ENCODE data around the gene ZNF512B.

The ZNF512B gene

DNA sequence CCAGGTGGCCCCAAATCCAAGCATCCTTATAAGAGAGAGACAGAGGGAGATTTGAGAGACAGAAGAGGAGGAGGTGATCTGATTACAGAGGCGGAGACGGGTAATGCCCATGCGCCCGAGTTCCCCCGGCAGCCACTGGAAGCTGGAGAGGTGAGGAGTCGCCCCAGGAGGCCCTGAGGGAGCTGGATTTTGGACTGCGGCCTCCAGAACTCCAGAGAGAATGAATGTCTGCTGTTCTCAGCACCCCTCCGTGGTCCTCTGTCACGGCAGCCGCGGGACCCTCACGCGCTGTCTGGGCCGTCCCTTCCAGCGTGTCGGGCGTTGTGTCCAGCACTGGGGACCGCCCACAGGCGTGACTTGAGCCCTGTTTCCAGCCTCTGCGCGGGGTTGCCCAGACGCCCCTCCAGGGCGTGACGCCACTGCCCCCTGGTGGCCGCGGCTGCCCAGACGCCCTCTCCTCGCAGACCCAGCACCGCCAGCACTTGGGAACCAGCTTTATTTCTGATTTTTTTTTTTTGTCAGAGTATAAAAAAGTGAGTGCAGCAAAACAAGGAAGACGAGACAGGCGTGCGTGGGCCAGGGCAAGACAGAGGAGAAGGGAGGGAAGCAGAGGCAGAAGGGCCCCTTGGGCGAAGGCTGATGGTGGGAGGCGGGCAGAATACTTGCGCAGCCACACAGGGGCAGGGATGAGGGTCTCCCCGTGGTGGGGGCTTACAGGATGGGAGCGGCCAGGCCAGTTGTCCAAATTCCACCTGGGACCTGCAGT, 4.1 kb upstream of the ZNF512B start (continued):
- no peak for TF ChIP-seq ZNF292 (tag by site-specific recombination; IDR thresholded peaks at IDR 0.05; ENCODE audit: borderline replicate concordance, low read depth)
- 0 out of 2 replicates have a peak, but pooled peaks have one; percentile 19 for TF ChIP-seq ZBTB17 (tag by site-specific recombination; IDR thresholded peaks at IDR 0.05)
- TF ChIP-seq ZNF175 (tag by site-specific recombination; IDR thresholded peaks at IDR 0.05), result no peak
- TF ChIP-seq, protein P1, sequence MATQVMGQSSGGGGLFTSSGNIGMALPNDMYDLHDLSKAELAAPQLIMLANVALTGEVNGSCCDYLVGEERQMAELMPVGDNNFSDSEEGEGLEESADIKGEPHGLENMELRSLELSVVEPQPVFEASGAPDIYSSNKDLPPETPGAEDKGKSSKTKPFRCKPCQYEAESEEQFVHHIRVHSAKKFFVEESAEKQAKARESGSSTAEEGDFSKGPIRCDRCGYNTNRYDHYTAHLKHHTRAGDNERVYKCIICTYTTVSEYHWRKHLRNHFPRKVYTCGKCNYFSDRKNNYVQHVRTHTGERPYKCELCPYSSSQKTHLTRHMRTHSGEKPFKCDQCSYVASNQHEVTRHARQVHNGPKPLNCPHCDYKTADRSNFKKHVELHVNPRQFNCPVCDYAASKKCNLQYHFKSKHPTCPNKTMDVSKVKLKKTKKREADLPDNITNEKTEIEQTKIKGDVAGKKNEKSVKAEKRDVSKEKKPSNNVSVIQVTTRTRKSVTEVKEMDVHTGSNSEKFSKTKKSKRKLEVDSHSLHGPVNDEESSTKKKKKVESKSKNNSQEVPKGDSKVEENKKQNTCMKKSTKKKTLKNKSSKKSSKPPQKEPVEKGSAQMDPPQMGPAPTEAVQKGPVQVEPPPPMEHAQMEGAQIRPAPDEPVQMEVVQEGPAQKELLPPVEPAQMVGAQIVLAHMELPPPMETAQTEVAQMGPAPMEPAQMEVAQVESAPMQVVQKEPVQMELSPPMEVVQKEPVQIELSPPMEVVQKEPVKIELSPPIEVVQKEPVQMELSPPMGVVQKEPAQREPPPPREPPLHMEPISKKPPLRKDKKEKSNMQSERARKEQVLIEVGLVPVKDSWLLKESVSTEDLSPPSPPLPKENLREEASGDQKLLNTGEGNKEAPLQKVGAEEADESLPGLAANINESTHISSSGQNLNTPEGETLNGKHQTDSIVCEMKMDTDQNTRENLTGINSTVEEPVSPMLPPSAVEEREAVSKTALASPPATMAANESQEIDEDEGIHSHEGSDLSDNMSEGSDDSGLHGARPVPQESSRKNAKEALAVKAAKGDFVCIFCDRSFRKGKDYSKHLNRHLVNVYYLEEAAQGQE (tag by site-specific recombination; IDR thresholded peaks at IDR 0.05), result peak; percentile 71
- TF ChIP-seq ZNF341 (tag by site-specific recombination; IDR thresholded peaks at IDR 0.05; ENCODE audit: low read depth), result peak; percentile 39
- TF ChIP-seq, protein P2, sequence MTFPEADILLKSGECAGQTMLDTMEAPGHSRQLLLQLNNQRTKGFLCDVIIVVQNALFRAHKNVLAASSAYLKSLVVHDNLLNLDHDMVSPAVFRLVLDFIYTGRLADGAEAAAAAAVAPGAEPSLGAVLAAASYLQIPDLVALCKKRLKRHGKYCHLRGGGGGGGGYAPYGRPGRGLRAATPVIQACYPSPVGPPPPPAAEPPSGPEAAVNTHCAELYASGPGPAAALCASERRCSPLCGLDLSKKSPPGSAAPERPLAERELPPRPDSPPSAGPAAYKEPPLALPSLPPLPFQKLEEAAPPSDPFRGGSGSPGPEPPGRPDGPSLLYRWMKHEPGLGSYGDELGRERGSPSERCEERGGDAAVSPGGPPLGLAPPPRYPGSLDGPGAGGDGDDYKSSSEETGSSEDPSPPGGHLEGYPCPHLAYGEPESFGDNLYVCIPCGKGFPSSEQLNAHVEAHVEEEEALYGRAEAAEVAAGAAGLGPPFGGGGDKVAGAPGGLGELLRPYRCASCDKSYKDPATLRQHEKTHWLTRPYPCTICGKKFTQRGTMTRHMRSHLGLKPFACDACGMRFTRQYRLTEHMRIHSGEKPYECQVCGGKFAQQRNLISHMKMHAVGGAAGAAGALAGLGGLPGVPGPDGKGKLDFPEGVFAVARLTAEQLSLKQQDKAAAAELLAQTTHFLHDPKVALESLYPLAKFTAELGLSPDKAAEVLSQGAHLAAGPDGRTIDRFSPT (tag by site-specific recombination; IDR thresholded peaks at IDR 0.05), result peak; percentile 83
- peak; percentile 67 for TF ChIP-seq SP3 (tag by site-specific recombination; IDR thresholded peaks at IDR 0.05)
- peak; percentile 53; the same call in 1 of the 2 replicates for TF ChIP-seq ZNF2 (tag by site-specific recombination; IDR thresholded peaks at IDR 0.05)
- TF ChIP-seq ZNF777 (tag by site-specific recombination; IDR thresholded peaks at IDR 0.05; ENCODE audit: borderline replicate concordance), result no peak
- peak; percentile 34; the same call in 1 of the 2 replicates for TF ChIP-seq ZNF24 (tag by site-specific recombination; IDR thresholded peaks at IDR 0.05)
- 0 out of 2 replicates have a peak, but pooled peaks have one; percentile 64 for TF ChIP-seq KLF7 (tag by site-specific recombination; IDR thresholded peaks at IDR 0.05; ENCODE audit: borderline replicate concordance)
- 0 out of 2 replicates have a peak, but pooled peaks have one; percentile 33 for TF ChIP-seq ZNF629 (tag by site-specific recombination; IDR thresholded peaks at IDR 0.05)
- peak; percentile 65; the same call in 1 of the 2 replicates for TF ChIP-seq GLIS1 (tag by site-specific recombination; IDR thresholded peaks at IDR 0.05)
- peak; percentile 71 for TF ChIP-seq SP7 (tag by site-specific recombination; IDR thresholded peaks at IDR 0.05)
- TF ChIP-seq KLF1 (tag by site-specific recombination; IDR thresholded peaks at IDR 0.05), result peak; percentile 82
- peak; percentile 61 for TF ChIP-seq EGR2 (tag by site-specific recombination; IDR thresholded peaks at IDR 0.05; ENCODE audit: low read depth)
- TF ChIP-seq ZNF140 (tag by site-specific recombination; IDR thresholded peaks at IDR 0.05), result no peak
- peak; percentile 64 for TF ChIP-seq ZFHX2 (tag by site-specific recombination; conservative IDR thresholded peaks at IDR 0.05)
- peak; percentile 69 for TF ChIP-seq KLF8 (tag by site-specific recombination; IDR thresholded peaks at IDR 0.05)
- peak; percentile 54; the same call in 1 of the 2 replicates for TF ChIP-seq ZFP69B (tag by site-specific recombination; IDR thresholded peaks at IDR 0.05)
- no peak for TF ChIP-seq ZBTB48 (tag by site-specific recombination; IDR thresholded peaks at IDR 0.05)
- TF ChIP-seq ZSCAN30 (tag by site-specific recombination; IDR thresholded peaks at IDR 0.05), result 0 out of 2 replicates have a peak, but pooled peaks have one; percentile 54
- peak; percentile 64; the same call in 1 of the 2 replicates for TF ChIP-seq ZBTB7A (tag by site-specific recombination; IDR thresholded peaks at IDR 0.05; ENCODE audit: low read depth)
- no peak for TF ChIP-seq ZNF19 (tag by site-specific recombination; IDR thresholded peaks at IDR 0.05; ENCODE audit: low read depth)
- TF ChIP-seq, protein P3, sequence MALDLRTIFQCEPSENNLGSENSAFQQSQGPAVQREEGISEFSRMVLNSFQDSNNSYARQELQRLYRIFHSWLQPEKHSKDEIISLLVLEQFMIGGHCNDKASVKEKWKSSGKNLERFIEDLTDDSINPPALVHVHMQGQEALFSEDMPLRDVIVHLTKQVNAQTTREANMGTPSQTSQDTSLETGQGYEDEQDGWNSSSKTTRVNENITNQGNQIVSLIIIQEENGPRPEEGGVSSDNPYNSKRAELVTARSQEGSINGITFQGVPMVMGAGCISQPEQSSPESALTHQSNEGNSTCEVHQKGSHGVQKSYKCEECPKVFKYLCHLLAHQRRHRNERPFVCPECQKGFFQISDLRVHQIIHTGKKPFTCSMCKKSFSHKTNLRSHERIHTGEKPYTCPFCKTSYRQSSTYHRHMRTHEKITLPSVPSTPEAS (tag by site-specific recombination; IDR thresholded peaks at IDR 0.05), result no peak
- no peak for TF ChIP-seq ZNF214 (tag by site-specific recombination; IDR thresholded peaks at IDR 0.05; ENCODE audit: borderline replicate concordance)
- peak; percentile 83 for TF ChIP-seq ZNF654 (tag by site-specific recombination; IDR thresholded peaks at IDR 0.05; ENCODE audit: low read depth)
- TF ChIP-seq, protein P4, sequence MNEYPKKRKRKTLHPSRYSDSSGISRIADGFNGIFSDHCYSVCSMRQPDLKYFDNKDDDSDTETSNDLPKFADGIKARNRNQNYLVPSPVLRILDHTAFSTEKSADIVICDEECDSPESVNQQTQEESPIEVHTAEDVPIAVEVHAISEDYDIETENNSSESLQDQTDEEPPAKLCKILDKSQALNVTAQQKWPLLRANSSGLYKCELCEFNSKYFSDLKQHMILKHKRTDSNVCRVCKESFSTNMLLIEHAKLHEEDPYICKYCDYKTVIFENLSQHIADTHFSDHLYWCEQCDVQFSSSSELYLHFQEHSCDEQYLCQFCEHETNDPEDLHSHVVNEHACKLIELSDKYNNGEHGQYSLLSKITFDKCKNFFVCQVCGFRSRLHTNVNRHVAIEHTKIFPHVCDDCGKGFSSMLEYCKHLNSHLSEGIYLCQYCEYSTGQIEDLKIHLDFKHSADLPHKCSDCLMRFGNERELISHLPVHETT (tag by site-specific recombination; IDR thresholded peaks at IDR 0.05), result 0 out of 2 replicates have a peak, but pooled peaks have one; percentile 41
- no peak for TF ChIP-seq GLI4 (tag by site-specific recombination; IDR thresholded peaks at IDR 0.05)
- TF ChIP-seq, protein P5, sequence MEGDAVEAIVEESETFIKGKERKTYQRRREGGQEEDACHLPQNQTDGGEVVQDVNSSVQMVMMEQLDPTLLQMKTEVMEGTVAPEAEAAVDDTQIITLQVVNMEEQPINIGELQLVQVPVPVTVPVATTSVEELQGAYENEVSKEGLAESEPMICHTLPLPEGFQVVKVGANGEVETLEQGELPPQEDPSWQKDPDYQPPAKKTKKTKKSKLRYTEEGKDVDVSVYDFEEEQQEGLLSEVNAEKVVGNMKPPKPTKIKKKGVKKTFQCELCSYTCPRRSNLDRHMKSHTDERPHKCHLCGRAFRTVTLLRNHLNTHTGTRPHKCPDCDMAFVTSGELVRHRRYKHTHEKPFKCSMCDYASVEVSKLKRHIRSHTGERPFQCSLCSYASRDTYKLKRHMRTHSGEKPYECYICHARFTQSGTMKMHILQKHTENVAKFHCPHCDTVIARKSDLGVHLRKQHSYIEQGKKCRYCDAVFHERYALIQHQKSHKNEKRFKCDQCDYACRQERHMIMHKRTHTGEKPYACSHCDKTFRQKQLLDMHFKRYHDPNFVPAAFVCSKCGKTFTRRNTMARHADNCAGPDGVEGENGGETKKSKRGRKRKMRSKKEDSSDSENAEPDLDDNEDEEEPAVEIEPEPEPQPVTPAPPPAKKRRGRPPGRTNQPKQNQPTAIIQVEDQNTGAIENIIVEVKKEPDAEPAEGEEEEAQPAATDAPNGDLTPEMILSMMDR (tag by site-specific recombination; IDR thresholded peaks at IDR 0.05), result peak; percentile 97

All from HEK293 (cell line).